ENCODE data around the gene SOBP.

GRCh38 chr6:107637316-107638315 is 147.7 kb downstream of the SOBP start:
- TF ChIP-seq POLR2A (IDR thresholded peaks at IDR 0.05) (no peak), CTCF (IDR thresholded peaks at IDR 0.05) (no peak), EP300 (IDR thresholded peaks at IDR 0.05) (no peak)
